ENCODE data around the gene RUNX1.

Gene RUNX1

GRCh38 chr21:34825101-34825500, 224.0 kb downstream of the RUNX1 start:
- no peak for DNase-seq (ENCODE audit: low spot score)

DNA sequence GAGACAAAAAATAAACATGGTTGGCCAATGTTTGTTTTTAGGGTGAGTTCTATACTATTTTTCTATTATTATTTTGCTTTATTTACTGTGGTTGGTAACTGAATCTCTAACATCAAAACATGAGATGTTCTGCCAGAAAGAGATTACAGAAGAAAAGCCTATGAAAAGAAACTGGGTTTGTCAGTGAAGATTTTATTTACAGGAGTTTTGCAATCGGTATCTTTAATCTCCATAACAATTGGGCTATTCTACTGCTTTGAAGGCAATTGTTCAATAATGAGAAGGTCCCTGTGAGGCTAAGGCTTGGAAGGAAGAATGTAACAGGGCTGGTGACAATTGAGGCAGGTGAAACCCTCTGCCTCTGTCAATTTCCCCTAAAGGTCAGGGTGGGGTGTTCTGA, 224.8 kb downstream of the RUNX1 start:
- DNase-seq (ENCODE audit: low spot score) = no peak

DNA sequence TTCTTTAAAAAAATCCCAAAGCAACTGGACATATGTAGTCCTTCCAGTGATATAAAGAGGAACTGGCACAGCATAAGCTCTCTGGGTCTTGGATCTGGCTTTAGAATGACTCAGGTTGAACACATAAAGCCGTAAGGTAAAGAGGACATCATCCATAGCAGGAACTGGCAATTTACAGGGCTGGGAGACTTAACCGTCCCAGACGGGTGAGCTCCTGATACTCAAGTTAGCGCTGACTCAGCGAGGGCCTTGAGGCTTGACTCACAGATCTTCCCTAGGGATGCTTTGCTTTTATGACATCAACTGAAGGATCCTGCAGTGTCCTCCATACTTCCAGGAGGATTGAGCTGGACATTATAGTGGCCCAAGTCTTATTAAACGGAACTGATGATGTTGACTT, 226.2 kb downstream of the RUNX1 start:
- DNase-seq (ENCODE audit: low spot score) = no peak

DNA sequence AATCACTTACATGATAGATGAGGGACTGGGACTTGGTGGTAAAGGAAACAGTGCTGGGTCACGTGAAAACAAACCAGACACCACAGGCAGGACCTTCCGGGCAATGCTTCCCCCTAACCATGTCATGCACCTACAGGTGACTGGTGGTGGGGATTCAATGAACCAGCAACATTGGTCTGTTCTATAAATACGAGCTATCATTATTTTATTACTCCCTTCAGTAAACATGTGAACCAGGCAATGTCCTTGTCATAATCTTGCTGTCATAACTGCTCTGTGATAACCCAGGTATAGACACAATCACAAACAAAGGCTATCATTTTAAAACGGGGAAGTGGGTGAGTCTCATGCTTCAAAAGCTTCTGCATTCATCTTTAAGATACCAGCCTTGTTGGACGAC, 226.9 kb downstream of the RUNX1 start:
- no peak for DNase-seq (ENCODE audit: low spot score)

- no peak for DNase-seq (ENCODE audit: low spot score)
These were observed 227.4 kb downstream of the RUNX1 start for GRCh38 chr21:34821717-34822116.

GRCh38 chr21:34820051-34820450, 229.1 kb downstream of the RUNX1 start:
- no peak for DNase-seq (ENCODE audit: low spot score)

DNA sequence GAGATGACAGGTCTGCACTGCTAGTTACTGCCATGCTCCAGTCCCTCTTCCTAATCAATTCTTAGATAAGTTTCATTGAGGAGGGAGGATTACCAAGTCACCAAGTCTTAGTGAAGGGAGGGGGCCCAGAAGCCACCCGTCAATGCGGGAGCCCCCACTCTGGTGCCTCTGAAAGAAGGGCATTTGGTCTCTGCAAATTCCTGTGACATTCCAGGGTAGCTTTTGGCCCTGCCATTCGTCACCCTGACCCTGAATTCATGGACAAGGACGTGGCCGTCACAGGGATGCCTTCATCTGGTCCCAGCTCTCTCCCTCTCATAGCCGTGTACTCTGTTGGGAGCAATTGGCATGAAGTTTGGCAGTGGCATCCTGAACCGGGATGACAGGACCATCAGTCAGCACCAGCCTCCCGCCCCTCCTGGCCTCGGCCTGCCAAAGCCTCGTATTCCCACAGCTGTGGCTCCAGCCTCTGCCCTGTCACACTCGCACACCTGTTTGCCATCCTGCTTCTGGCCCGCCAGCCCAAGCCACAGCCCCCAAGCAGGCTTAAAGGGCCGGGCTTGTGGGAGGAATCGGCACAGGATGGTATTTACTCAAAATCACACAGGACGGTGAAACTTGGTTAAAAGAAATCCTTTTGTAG, 229.6 kb downstream of the RUNX1 start:
- DNase-seq (ENCODE audit: low spot score) = no peak

DNA sequence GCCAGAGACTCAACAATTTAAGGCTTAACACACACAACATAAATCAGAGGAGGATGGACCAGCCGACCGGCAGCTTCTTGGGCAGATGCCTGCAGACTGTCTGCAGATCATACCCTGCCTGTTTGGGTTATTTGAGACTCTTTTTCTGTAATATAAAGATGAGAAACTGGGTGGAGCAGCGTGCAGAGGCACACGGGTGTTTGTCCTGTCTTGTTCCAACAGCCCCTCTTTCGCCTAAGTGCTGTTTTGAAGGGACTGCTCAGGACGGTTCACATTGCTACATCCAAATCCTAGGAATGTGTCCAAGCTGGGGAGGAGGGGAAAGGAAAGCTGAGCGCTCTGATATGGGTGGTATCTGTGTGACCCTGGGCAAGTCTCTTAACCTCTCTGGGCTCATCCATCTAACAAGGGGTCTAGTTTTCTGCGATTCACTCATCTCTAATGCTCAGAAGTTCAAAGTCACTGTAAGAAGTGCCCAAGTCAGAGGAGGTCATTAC, 230.4 kb downstream of the RUNX1 start:
- no peak for DNase-seq (ENCODE audit: low spot score)

GRCh38 chr21:34817821-34818661, 231.1 kb downstream of the RUNX1 start:
- DNase-seq (ENCODE audit: low spot score) = no peak

GRCh38 chr21:34815831-34816705, 233.0 kb downstream of the RUNX1 start:
- DNase-seq (ENCODE audit: low spot score) = no peak

- no peak for DNase-seq (ENCODE audit: low spot score)
These were observed 234.6 kb downstream of the RUNX1 start for GRCh38 chr21:34814529-34814951.

DNA sequence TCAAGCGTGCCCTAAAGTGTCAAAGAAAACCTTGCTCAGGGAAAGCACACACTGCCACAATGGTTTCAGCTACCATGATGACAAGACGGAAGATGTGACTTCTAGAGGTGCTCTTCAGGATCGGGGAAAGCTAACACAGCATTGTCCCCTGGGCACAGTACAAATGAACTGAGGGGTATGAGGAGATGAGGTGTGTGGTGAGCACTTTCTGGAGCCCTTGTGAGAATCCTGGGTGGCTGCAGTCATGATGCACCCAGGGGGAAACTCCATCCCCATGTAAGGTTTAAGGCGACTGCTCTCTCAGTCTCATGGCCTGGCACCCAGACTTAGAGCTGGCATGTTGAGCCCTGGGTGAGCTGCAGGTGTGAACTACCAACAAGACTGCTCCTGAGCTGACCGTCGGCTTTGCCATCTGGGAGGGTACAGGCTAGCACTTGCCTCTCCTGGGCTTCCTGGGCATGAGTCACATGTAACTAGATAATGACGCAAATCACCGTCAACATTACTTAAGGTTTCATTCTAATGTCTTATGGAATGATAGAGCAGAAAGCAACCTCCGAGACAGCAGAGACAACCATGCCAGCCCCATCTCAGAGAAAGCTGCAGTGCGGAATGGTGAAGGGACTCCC, 235.7 kb downstream of the RUNX1 start:
- no peak for DNase-seq (ENCODE audit: low spot score)

GRCh38 chr21:34812504-34813265, 236.4 kb downstream of the RUNX1 start:
- DNase-seq (ENCODE audit: low spot score) = no peak

DNA sequence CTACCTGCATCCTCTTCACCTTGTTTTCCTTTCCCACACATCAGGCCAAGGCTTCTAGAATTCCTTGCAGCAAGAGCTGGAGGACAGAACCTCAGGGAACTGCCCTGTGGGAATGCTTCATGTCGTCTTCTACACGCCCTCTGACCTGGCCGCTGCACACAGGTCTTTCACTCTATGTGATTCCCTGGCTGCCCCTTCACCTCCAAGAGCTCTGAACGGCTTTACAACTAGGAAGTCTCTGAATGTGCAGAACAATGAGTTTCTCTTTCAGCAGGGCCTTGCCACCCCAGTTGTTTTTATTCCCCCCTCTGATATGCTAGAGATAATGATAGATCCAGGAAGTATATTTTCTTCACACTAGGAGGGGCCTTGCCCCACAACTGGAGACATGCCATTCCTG, 237.7 kb downstream of the RUNX1 start:
- no peak for DNase-seq (ENCODE audit: low spot score)

- no peak for DNase-seq (ENCODE audit: low spot score)
These were observed 238.3 kb downstream of the RUNX1 start for GRCh38 chr21:34810786-34811185.

GRCh38 chr21:34809822-34810221, 239.3 kb downstream of the RUNX1 start:
- no peak for DNase-seq (ENCODE audit: low spot score)

- DNase-seq (ENCODE audit: low spot score) = no peak
These were observed 240.4 kb downstream of the RUNX1 start for GRCh38 chr21:34808569-34809204.

DNA sequence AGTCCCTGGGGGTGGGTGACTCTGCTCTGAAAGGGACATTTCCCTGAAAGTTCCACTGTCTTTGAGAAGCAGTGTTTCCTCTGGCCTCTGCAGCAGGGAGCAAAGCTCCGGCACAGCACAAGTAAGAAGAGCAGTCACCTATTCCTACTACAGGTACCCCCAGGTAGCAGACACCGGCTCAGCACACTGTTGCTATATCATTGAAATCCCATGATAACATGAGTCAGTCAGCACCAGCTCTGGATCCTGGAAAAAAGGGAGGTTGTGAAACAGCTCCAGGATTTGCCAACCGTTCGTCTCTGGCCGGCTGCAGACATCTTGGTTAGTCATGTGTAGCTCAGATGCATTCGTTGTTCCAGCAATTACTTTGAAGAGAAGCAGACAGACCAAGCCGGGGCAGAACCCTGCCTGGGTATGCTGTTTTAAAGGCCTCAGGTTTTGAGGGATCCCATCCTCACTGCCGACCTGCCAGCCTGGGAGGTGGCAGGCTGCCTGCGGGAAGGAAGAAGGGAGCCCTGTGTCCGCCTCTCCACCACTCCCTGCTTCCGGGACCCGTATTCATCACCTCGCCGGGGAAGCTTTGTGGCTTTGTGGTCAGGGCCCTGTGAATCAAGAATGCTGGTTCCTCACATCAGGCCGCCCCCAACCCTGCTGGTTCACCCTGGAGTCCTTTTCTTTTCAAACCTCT, 241.1 kb downstream of the RUNX1 start:
- DNase-seq (ENCODE audit: low spot score) = no peak

GRCh38 chr21:34807146-34807880, 241.8 kb downstream of the RUNX1 start:
- DNase-seq (ENCODE audit: low spot score) = no peak

Measured in pons (tissue), 1 donor.